GM12878 (cell line): Measurements from ENCODE around the gene RAB3GAP1. TPM values are rescaled to one million over a fixed set of nuclear protein-coding genes. Genes with fewer than 3 reads are reported as not detected.

Source experiments
- ATAC-seq: fragments of 200-7000 bp; cut with Tn5 transposase; 3 replicates; pipeline ENCODE4 v1.9.1; 2020; ENCODE audit warnings: mild to moderate bottlenecking, moderate library complexity
- BruUV-seq: library from RNA; stranded (reverse); fragments of 400-500 nt; replicated peaks from 2 replicates; lab custom pipeline; 2021; lab: Mats Ljungman, UMichigan
- CTCF ChIA-PET: fragments of 300-600 bp; sonication (Branson Sonifier 250); formaldehyde crosslinking; extraction: SDS; loops from one replicate; lab custom pipeline; 2021; ENCODE audit warnings: inconsistent platforms; lab: Yijun Ruan, JAX
- POLR2A ChIA-PET: fragments of 350-600 bp; formaldehyde crosslinking; extraction: SDS; loops from one replicate; lab custom pipeline; 2021; ENCODE audit warnings: inconsistent platforms; lab: Charles Lee
- RAD21 ChIA-PET: fragments of 300-600 bp; sonication (Branson Sonifier 250); formaldehyde crosslinking; loops from one replicate; lab custom pipeline; 2023; ENCODE audit warnings: antibody characterized with exemption; ENCODE audit not compliant: unreplicated experiment; lab: Charles Lee
- SMC1A ChIA-PET: fragments of 300-600 bp; sonication (Branson Sonifier 250); formaldehyde crosslinking; loops from one replicate; lab custom pipeline; 2023; ENCODE audit not compliant: unreplicated experiment, uncharacterized antibody; lab: Charles Lee
- DNase-seq: peaks from one replicate; pipeline ENCODE4 v3.0.0-alpha.2; 2011; ENCODE audit warnings: low read depth, low spot score
- FAIRE-seq: peaks from 3 replicates; lab custom pipeline; 2011; peaks lifted over from hg19 to GRCh38; lab: Jason Lieb, UNC
- H2AFZ ChIP-seq: 2 replicates; pipeline ENCODE4 v1.6.0; 2011; ENCODE audit warnings: low read depth, low read length, control low read depth; ENCODE audit not compliant: control insufficient read depth
- H3K27ac ChIP-seq: 2 replicates; pipeline ENCODE4 v1.5.1; 2011; ENCODE audit warnings: control low read depth; ENCODE audit not compliant: control insufficient read depth, insufficient read depth
- H3K27me3 ChIP-seq, 2 experiments: replicated peaks in 1 of 2; 2 replicates each; pipeline versions ENCODE4 v1.6.0 to v1.6.1; 2011; ENCODE audit warnings: low read length in 1 of 2; ENCODE audit not compliant: control insufficient read depth in 2 of 2, insufficient read depth in 2 of 2
- H3K36me3 ChIP-seq, 2 experiments: 2 replicates each; pipeline ENCODE4 v1.5.1; 2011; ENCODE audit warnings: low read length in 1 of 2; ENCODE audit not compliant: control insufficient read depth in 2 of 2, insufficient read depth in 2 of 2
- H3K4me1 ChIP-seq: 2 replicates; pipeline ENCODE4 v1.6.1; 2011; ENCODE audit warnings: mild to moderate bottlenecking, low read length, moderate library complexity, mixed read lengths; ENCODE audit not compliant: control insufficient read depth, insufficient read depth
- H3K4me2 ChIP-seq: 2 replicates; pipeline ENCODE4 v1.6.0; 2011; ENCODE audit warnings: control low read depth; ENCODE audit not compliant: control insufficient read depth, insufficient read depth
- H3K4me3 ChIP-seq: fragments of 200-600 bp; sonication (generic); 2 replicates; pipeline ENCODE4 v1.5.1; 2016
- H3K79me2 ChIP-seq: 2 replicates; pipeline ENCODE4 v1.6.0; 2011; ENCODE audit warnings: low read length; ENCODE audit not compliant: control insufficient read depth, insufficient read depth
- H3K9ac ChIP-seq: 2 replicates; pipeline ENCODE4 v1.8.0; 2011; ENCODE audit warnings: low read length, control low read depth, mixed read lengths; ENCODE audit not compliant: control insufficient read depth, insufficient read depth
- H3K9me3 ChIP-seq: replicated peaks from 3 replicates; pipeline ENCODE4 v1.5.1; 2011; ENCODE audit warnings: mild to moderate bottlenecking, low read length; ENCODE audit not compliant: control insufficient read depth, insufficient read depth
- H4K20me1 ChIP-seq: 2 replicates; pipeline ENCODE4 v1.6.0; 2011; ENCODE audit not compliant: control insufficient read depth, insufficient read depth
- BACH1 ChIP-seq: fragments of 450-650 bp; IDR thresholded peaks from 2 replicates; pipeline ENCODE4 v1.6.1; 2017; ENCODE audit warnings: mild to moderate bottlenecking, borderline replicate concordance
- ESRRA ChIP-seq: IDR thresholded peaks from 2 replicates; pipeline ENCODE4 v1.6.1; 2012; ENCODE audit warnings: mild to moderate bottlenecking, low read length, improper control_type of control experiment
- ETV6 ChIP-seq, 2 experiments: fragments of 450-650 bp in 1 of 2; IDR thresholded peaks in 1 of 2; conservative IDR thresholded peaks in 1 of 2; 2 replicates each; pipeline ENCODE4 v1.6.1; 2014; ENCODE audit warnings: antibody characterized with exemption in 1 of 2, borderline replicate concordance in 1 of 2, low read depth in 1 of 2, mild to moderate bottlenecking in 1 of 2, moderate library complexity in 1 of 2
- FOXK2 ChIP-seq: fragments of 450-650 bp; IDR thresholded peaks from 2 replicates; pipeline ENCODE4 v1.6.1; 2017; ENCODE audit warnings: mild to moderate bottlenecking, moderate library complexity
- IKZF1 ChIP-seq: fragments of 450-650 bp; conservative IDR thresholded peaks from 2 replicates; pipeline ENCODE4 v1.6.1; 2017; ENCODE audit warnings: antibody characterized with exemption, mild to moderate bottlenecking
- KDM1A ChIP-seq: fragments of 200-600 bp; sonication (generic); IDR thresholded peaks from 2 replicates; pipeline ENCODE4 v1.6.1; 2016; ENCODE audit warnings: borderline replicate concordance
- MTA2 ChIP-seq: fragments of 450-650 bp; IDR thresholded peaks from 2 replicates; pipeline ENCODE4 v1.6.1; 2016; ENCODE audit warnings: low read depth, mild to moderate bottlenecking, moderate library complexity
- NFXL1 ChIP-seq: fragments of 450-650 bp; IDR thresholded peaks from 2 replicates; pipeline ENCODE4 v1.6.1; 2017; ENCODE audit warnings: antibody characterized with exemption, mild to moderate bottlenecking, borderline replicate concordance
- NRF1 ChIP-seq: conservative IDR thresholded peaks from 2 replicates; pipeline ENCODE4 v1.6.1; 2011; ENCODE audit warnings: mild to moderate bottlenecking, low read depth, low read length, improper control_type of control experiment
- RELA ChIP-seq: fragments of 450-650 bp; IDR thresholded peaks from 2 replicates; pipeline ENCODE4 v1.8.0; 2014; ENCODE audit warnings: borderline replicate concordance; ENCODE audit not compliant: partially characterized antibody
- RUNX3 ChIP-seq: IDR thresholded peaks from 2 replicates; pipeline ENCODE4 v1.6.1; 2012; ENCODE audit warnings: low read length, inconsistent platforms
- SMARCA5 ChIP-seq: fragments of 450-650 bp; IDR thresholded peaks from 2 replicates; pipeline ENCODE4 v1.6.1; 2017; ENCODE audit warnings: mild to moderate bottlenecking
- SUPT20H ChIP-seq: IDR thresholded peaks from 2 replicates; pipeline ENCODE4 v1.6.1; 2011; ENCODE audit warnings: low read depth, mild to moderate bottlenecking, low read length, moderate library complexity, borderline replicate concordance; ENCODE audit not compliant: control insufficient read depth
- TCF3 ChIP-seq: IDR thresholded peaks from 2 replicates; pipeline ENCODE4 v1.6.1; 2012; ENCODE audit warnings: low read depth, mild to moderate bottlenecking, low read length, borderline replicate concordance; ENCODE audit not compliant: insufficient read depth
- WGBS: methylation state at CpG from one replicate; pipeline ENCODE4 v1.1.6; 2016; ENCODE audit warnings: low lambda C conversion rate; ENCODE audit not compliant: insufficient replicate concordance, insufficient coverage; ENCODE audit errors: missing lambda C conversion rate; 5-methylcytosine and 5-hydroxymethylcytosine counted together
- in situ Hi-C: fragments of 300-500 bp; cut with MboI; formaldehyde crosslinking; loops from 9 replicates; pipeline ENCODE4 v1.14.3; 2018; ENCODE audit warnings: mixed read lengths
- intact Hi-C: fragments of 100-400 bp; cut with micrococcal nuclease; formaldehyde crosslinking; loops from one replicate; pipeline ENCODE4 v1.14.2; 2022; ENCODE audit not compliant: unreplicated experiment
- polyA plus RNA-seq, 11 experiments: library from polyadenylated mRNA; depleted of rRNA in 4 of 11; unstranded in 6 of 11; stranded (reverse) in 5 of 11; fragments of >200 nt; fragmentation: Nextera tagmentation in 4 of 11; fragmentation: Illumina TruSeq in 1 of 11; extraction: Ambion mirVana in 4 of 11; extraction: Trizol in 1 of 11; gene quantifications; 1 replicate in 1 of 11; 2 replicates in 10 of 11; pipeline versions ENCODE4 v1.2.1 to v1.2.3, GENCODE V29; 2011 to 2016; ENCODE audit warnings: inconsistent platforms in 2 of 11, missing spikeins in 2 of 11, low read depth in 1 of 11
- total RNA-seq, 4 experiments: library from RNA; depleted of rRNA in 3 of 4; stranded (reverse); fragments of >200 nt in 3 of 4; fragmentation: Illumina TruSeq in 1 of 4; extraction: Trizol in 1 of 4; gene quantifications; 2 replicates each; pipeline versions ENCODE4 v1.2.1 to v1.2.3, GENCODE V29; 2013 to 2021
- TF ChIP-seq, protein P1 (sequence below): IDR thresholded peaks from 2 replicates; pipeline ENCODE4 v1.6.1; 2011; ENCODE audit warnings: borderline replicate concordance, low read depth, mild to moderate bottlenecking, moderate library complexity, mixed read lengths, low read length; ENCODE audit not compliant: insufficient read depth; ENCODE audit errors: extremely low read length
- TF ChIP-seq, protein P2 (sequence below): IDR thresholded peaks from 2 replicates; pipeline ENCODE4 v1.6.1; 2011; ENCODE audit warnings: low read depth, mild to moderate bottlenecking, low read length, moderate library complexity, borderline replicate concordance; ENCODE audit errors: extremely low read depth
- TF ChIP-seq, protein P3 (sequence below): IDR thresholded peaks from 2 replicates; pipeline ENCODE4 v1.6.1; 2011; ENCODE audit warnings: mild to moderate bottlenecking, low read depth, low read length, moderate library complexity; ENCODE audit not compliant: insufficient replicate concordance

RAB3GAP1 gene
- total and polyA plus RNA-seq, 10 of the 15 experiments (the other 5 are each of a cell fraction or from before 2014, with no cell fraction given): 13.7 to 36.9 (median 21.0) TPM

DNA sequence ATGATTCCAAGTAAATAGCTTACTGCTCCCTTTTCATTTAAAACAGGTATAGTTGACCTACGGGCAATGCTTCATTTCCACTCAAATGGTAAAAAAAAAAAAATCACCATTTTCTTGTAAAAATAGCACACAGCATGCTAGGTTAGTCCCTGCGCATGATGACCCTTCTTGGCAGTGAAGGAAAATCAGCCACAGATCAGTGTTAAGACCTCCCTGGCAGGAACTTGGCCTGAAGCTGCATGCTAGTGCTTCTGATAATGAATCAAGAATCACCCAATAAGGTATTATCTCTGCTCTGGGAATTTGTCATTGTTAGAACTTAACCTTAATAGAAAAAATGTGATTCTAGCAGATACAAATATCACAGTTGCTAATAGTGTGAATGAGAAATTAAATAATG lies 166.3 kb downstream of the RAB3GAP1 start:
- no TSS peak for BruUV-seq

DNA sequence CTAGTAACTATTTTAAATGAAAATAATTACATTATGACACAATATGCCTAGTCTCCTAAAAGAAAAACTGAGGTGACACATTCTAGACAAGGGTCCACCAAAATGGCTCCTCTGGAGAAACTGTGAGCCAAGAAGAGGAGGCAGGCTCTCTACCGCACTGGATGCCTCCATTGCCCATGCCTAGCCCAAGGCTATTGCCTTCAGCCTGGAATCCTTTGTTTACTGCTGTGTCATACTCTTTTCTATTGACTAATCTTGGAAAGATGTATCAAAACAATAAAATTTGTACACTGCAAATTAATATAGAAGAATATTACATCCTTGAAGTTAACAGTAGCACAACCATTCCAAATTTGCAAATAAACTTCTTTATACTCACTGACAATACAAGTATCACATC lies 167.1 kb downstream of the RAB3GAP1 start:
- Histone ChIP-seq H3K9me3 (no peaks in the 10 kb centered on the region), H3K4me3 (no peak overlapping the region), H3K27ac (no peak overlapping the region), H4K20me1 (no peaks in the 10 kb centered on the region), H3K9ac (no peak overlapping the region), H3K79me2 (no peaks in the 10 kb centered on the region), H3K27me3 (no peaks in the 10 kb centered on the region), H3K4me1 (no peaks in the 10 kb centered on the region), H3K4me2 (no peak overlapping the region), H3K36me3 (no peaks in the 10 kb centered on the region), H2AFZ (no peak overlapping the region)
- ChIA-PET CTCF (no interaction called here), RAD21 (no interaction called here), POLR2A (no interaction called here), SMC1A (no interaction called here)
- in situ Hi-C loops: no loop called here
- ATAC-seq (no peak), FAIRE-seq (no peak), DNase-seq (no peak)
- BruUV-seq: no TSS peak
- intact Hi-C loops: loop anchor here (10.0 kb wide), 1 partner anchor 214 kb away; no protein-coding TSS in a partner anchor
- WGBS: 0% methylated on average over 1 of the region's 1 CpG
- TF ChIP-seq MTA2 (no peak), IKZF1 (no peak), FOXK2 (no peak), RUNX3 (no peak), BACH1 (no peak), SMARCA5 (no peak), ETV6 (conservative IDR thresholded peaks at IDR 0.05 in 1 of 2, IDR thresholded peaks at IDR 0.05 in 1 of 2; ENCODE audit: borderline replicate concordance in 1 of 2, low read depth in 1 of 2) (no peak), KDM1A (no peak), NRF1 (no peak), NFXL1 (no peak), ESRRA (no peak), SUPT20H (no peak)
- TF ChIP-seq, protein P1, sequence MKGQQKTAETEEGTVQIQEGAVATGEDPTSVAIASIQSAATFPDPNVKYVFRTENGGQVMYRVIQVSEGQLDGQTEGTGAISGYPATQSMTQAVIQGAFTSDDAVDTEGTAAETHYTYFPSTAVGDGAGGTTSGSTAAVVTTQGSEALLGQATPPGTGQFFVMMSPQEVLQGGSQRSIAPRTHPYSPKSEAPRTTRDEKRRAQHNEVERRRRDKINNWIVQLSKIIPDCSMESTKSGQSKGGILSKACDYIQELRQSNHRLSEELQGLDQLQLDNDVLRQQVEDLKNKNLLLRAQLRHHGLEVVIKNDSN: no peak
- TF ChIP-seq, protein P2, sequence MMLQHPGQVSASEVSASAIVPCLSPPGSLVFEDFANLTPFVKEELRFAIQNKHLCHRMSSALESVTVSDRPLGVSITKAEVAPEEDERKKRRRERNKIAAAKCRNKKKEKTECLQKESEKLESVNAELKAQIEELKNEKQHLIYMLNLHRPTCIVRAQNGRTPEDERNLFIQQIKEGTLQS: no peak

More for the DNA sequence above, 166.3 kb downstream of the RAB3GAP1 start:
- H3K27me3 ChIP-seq: no peaks in the 10 kb centered on the region
- H3K4me2 ChIP-seq: no peak overlapping the region
- FAIRE-seq (no peak), DNase-seq (no peak), ATAC-seq (no peak)
- no peaks in the 10 kb centered on the region for H3K4me1 ChIP-seq
- no peaks in the 10 kb centered on the region for H3K9me3 ChIP-seq
- intact Hi-C loops (loop anchor here (10.0 kb wide), 1 partner anchor 214 kb away; no protein-coding TSS in a partner anchor), in situ Hi-C loops (no loop called here)
- no peak overlapping the region for H2AFZ ChIP-seq
- SMC1A ChIA-PET: interaction anchor here (0.6 kb wide), 1 partner anchor 170 kb away, joined by 3 read pairs; no protein-coding TSS in a partner anchor
- POLR2A ChIA-PET: no interaction called here
- no peak overlapping the region for H3K4me3 ChIP-seq
- CTCF ChIA-PET: no interaction called here
- TF ChIP-seq TCF3: no peak
- TF ChIP-seq, protein P3, sequence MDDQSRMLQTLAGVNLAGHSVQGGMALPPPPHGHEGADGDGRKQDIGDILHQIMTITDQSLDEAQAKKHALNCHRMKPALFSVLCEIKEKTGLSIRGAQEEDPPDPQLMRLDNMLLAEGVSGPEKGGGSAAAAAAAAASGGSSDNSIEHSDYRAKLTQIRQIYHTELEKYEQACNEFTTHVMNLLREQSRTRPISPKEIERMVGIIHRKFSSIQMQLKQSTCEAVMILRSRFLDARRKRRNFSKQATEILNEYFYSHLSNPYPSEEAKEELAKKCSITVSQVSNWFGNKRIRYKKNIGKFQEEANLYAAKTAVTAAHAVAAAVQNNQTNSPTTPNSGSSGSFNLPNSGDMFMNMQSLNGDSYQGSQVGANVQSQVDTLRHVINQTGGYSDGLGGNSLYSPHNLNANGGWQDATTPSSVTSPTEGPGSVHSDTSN: no peak
- TF ChIP-seq RELA: no peak
- RAD21 ChIA-PET: no interaction called here
- H3K9ac ChIP-seq: no peak overlapping the region
- no peaks in the 10 kb centered on the region for H3K79me2 ChIP-seq
- H4K20me1 ChIP-seq: no peaks in the 10 kb centered on the region
- H3K27ac ChIP-seq: no peak overlapping the region
- H3K36me3 ChIP-seq: no peaks in the 10 kb centered on the region
- 100% methylated on average over 2 of the region's 2 CpGs for WGBS
